Adrenal gland (tissue), 12 donors: ENCODE data around the gene PGAP2. TPM values are rescaled to one million over a fixed set of nuclear protein-coding genes. Genes with fewer than 3 reads are reported as not detected.
A peak's percentile ranks its signal among the peaks of the same experiment; 100 is the strongest.

ENCODE experiments used
- DNase-seq, 7 donors: peaks; one replicate each; pipeline ENCODE4 v3.0.0-alpha.2; 2019 to 2020
- H3K27ac ChIP-seq, 5 donors: fragments of 200-600 bp; sonication (generic) in 4 of 5; 1 replicate in 3 of 5; 2 replicates in 2 of 5; pipeline versions ENCODE4 v1.5.1 to v1.8.0; 2016 to 2020; ENCODE audit warnings: mild to moderate bottlenecking in 1 of 5
- H3K27me3 ChIP-seq: fragments of 200-600 bp; 2 replicates; pipeline ENCODE4 v1.8.0; 2021
- H3K36me3 ChIP-seq, 2 donors: fragments of 200-600 bp; replicated peaks in 1 of 2; 1 replicate in 1 of 2; 2 replicates in 1 of 2; pipeline versions ENCODE4 v1.5.1 to v1.8.0; 2018 to 2022
- H3K4me1 ChIP-seq, 2 donors: fragments of 200-600 bp; replicated peaks in 1 of 2; 1 replicate in 1 of 2; 2 replicates in 1 of 2; pipeline versions ENCODE4 v1.5.1 to v1.8.0; 2018 to 2021
- H3K4me3 ChIP-seq, 4 donors: fragments of 200-600 bp; sonication (generic) in 3 of 4; one replicate each; pipeline ENCODE4 v1.5.1; 2016 to 2018
- H3K9me3 ChIP-seq, 3 donors: fragments of 200-600 bp; sonication (generic) in 1 of 3; replicated peaks in 1 of 3; 1 replicate in 2 of 3; 2 replicates in 1 of 3; pipeline versions ENCODE4 v1.5.1 to v1.8.0; 2016 to 2021
- CTCF ChIP-seq, 6 experiments: fragments of 450-650 bp in 4 of 6; fragments of 200-600 bp in 2 of 6; sonication (generic) in 1 of 6; IDR thresholded peaks; 1 replicate in 5 of 6; 2 replicates in 1 of 6; pipeline versions ENCODE4 v1.5.1 to v1.8.0; 2016 to 2021; ENCODE audit warnings: antibody characterized with exemption in 6 of 6, mild to moderate bottlenecking in 2 of 6, moderate library complexity in 1 of 6
- POLR2A ChIP-seq, 2 donors: fragments of 450-650 bp; IDR thresholded peaks; one replicate each; pipeline ENCODE4 v1.6.1; 2017; ENCODE audit warnings: antibody characterized with exemption in 2 of 2, mild to moderate bottlenecking in 2 of 2, moderate library complexity in 1 of 2
- WGBS, 4 donors: extraction: QIAGEN DNeasy Blood & Tissue Kit in 2 of 4; methylation state at CpG; one replicate each; pipeline versions ENCODE4 v1.1.5 to v1.1.7; 2013 to 2017; 5-methylcytosine and 5-hydroxymethylcytosine counted together
- intact Hi-C, 2 donors: fragments of 100-400 bp; cut with DNase I; formaldehyde crosslinking; loops; one replicate each; pipeline versions ENCODE4 v1.14.1 to v1.15.0; 2022 to 2023
- polyA plus RNA-seq, 3 donors: library from polyadenylated mRNA; stranded (reverse); fragments of 200-250 nt in 2 of 3; fragments of 350-450 nt in 1 of 3; fragmentation: Illumina TruSeq in 1 of 3; extraction: RNeasy Lipid Tissue Mini Kit (QIAGEN cat#74804) in 1 of 3; gene quantifications; one replicate each; pipeline ENCODE4 v1.2.3, GENCODE V29; 2013 to 2014
- total RNA-seq, 9 donors: library from RNA; depleted of rRNA in 4 of 9; stranded (reverse); fragments of >200 nt in 4 of 9; fragments of 120-200 nt in 1 of 9; fragmentation: NEBNext Ultra II Directional in 1 of 9; extraction: Animal tissue kit (Norgen Biotek cat#: 25700) in 1 of 9; gene quantifications; one replicate each; pipeline versions ENCODE4 v1.1.0 to v1.2.4, GENCODE V29; 2013 to 2023
- donor health status: healthy with polysubstance abuse.
- donor health status: Bipolar disorder and iron deficiency.
- donor health status: DM: yes; HTN: yes; CAD: no.
- donor health status: DM: no; HTN: no; CAD: no.
- donor health status: DM: no; HTN: no; CAD: no.
- donor health status: DM: yes; HTN: yes; CAD: no.

The PGAP2 gene
- total and polyA plus RNA-seq, 12 donors, result 4.6 to 44.0 (median 19.9) TPM

GRCh38 chr11:3849297-3849874 is 41.0 kb downstream of the PGAP2 start:
- peak; percentile 48 to 79 (median 70) for TF ChIP-seq CTCF (IDR thresholded peaks at IDR 0.05)
- TF ChIP-seq POLR2A (IDR thresholded peaks at IDR 0.05), result no peak
- 56 to 61% (median 58%) methylated on average over 10 of the region's 10 CpGs for WGBS, 4 donors
- H3K36me3 ChIP-seq, result no peaks in the 10 kb centered on the region
- no peaks in the 10 kb centered on the region for H3K27me3 ChIP-seq
- intact Hi-C loops, result no loop called here
- no peaks in the 10 kb centered on the region for H3K9me3 ChIP-seq
- DNase-seq, result peak in 2 of 7 donors; percentile 51 to 60
- H3K27ac ChIP-seq, result no peak overlapping the region
- no peak overlapping the region for H3K4me3 ChIP-seq
- peaks cover 0 to 7% of the 10 kb centered on the region in 2 donors for H3K4me1 ChIP-seq

GRCh38 chr11:3853545-3853842 is 45.1 kb downstream of the PGAP2 start:
- 92 to 100% (median 98%) methylated on average over 1 of the region's 1 CpG for WGBS, 4 donors
- no peaks in the 10 kb centered on the region for H3K36me3 ChIP-seq
- H3K27me3 ChIP-seq, result no peaks in the 10 kb centered on the region
- intact Hi-C loops, result loop anchor here in 1 of 2 donors (5.0 kb wide), 1 partner anchor 219 kb away; no protein-coding TSS in a partner anchor
- no peak for TF ChIP-seq POLR2A (IDR thresholded peaks at IDR 0.05)
- no peak for DNase-seq
- no peaks in the 10 kb centered on the region for H3K9me3 ChIP-seq
- peak overlapping the region in 1 of 5 donors; percentile 100 for H3K27ac ChIP-seq
- peaks cover 16 to 34% of the 10 kb centered on the region in 2 donors for H3K4me1 ChIP-seq
- no peak overlapping the region for H3K4me3 ChIP-seq

GRCh38 chr11:3853899-3854659 is 45.7 kb downstream of the PGAP2 start:
- H3K4me3 ChIP-seq, result peak overlapping the region in 1 of 4 donors; percentile 98
- no peaks in the 10 kb centered on the region for H3K27me3 ChIP-seq
- peaks cover 19 to 40% of the 10 kb centered on the region in 2 donors for H3K4me1 ChIP-seq
- WGBS, 4 donors, result 53 to 69% (median 63%) methylated on average over 10 to 11 of the region's 11 CpGs
- peak in 6 of 7 donors; percentile 31 to 62 (median 42) for DNase-seq
- intact Hi-C loops, result loop anchor here in 1 of 2 donors (5.0 kb wide), 1 partner anchor 218 kb away; no protein-coding TSS in a partner anchor
- no peaks in the 10 kb centered on the region for H3K9me3 ChIP-seq
- H3K36me3 ChIP-seq, result no peaks in the 10 kb centered on the region
- TF ChIP-seq POLR2A (IDR thresholded peaks at IDR 0.05), result no peak
- peak overlapping the region in 4 of 5 donors; percentile 9 to 100 (median 94) for H3K27ac ChIP-seq

- Histone ChIP-seq H3K27me3 (no peaks in the 10 kb centered on the region), H3K36me3 (no peaks in the 10 kb centered on the region), H3K27ac (peak overlapping the region in 4 of 5 donors; percentile 9 to 100 (median 94)), H3K4me3 (peak overlapping the region in 1 of 4 donors; percentile 98), H3K9me3 (no peaks in the 10 kb centered on the region), H3K4me1 (peaks cover 24 to 45% of the 10 kb centered on the region in 2 donors)
- no peak for DNase-seq
- no peak for TF ChIP-seq POLR2A (IDR thresholded peaks at IDR 0.05)
- no peak for TF ChIP-seq CTCF (IDR thresholded peaks at IDR 0.05)
- 15 to 23% (median 21%) methylated on average over 7 of the region's 7 CpGs for WGBS, 4 donors
- intact Hi-C loops, result loop anchor here in 1 of 2 donors (5.0 kb wide), 1 partner anchor 218 kb away; no protein-coding TSS in a partner anchor
Measured at GRCh38 chr11:3854660-3854976, 46.3 kb downstream of the PGAP2 start.

- H3K27ac ChIP-seq, result peak within 1 kb of the TSS; percentile 92 to 100 (median 95)
- intact Hi-C loops, result loop anchor here (5.0 kb wide), 1 partner anchor 217 kb away; no protein-coding TSS in a partner anchor
Measured at GRCh38 chr11:3854977-3855807, 46.8 kb downstream of the PGAP2 start, which contains the start of gene STIM1. TSS of gene STIM1 (plus strand) at chr11:3855664. CDS start at chr11:3856271, 607 bp downstream.

More at GRCh38 chr11:3854977-3855807, 46.8 kb downstream of the PGAP2 start, which contains the start of gene STIM1:
- H3K4me3 ChIP-seq, result peak within 1 kb of the TSS; percentile 83 to 98 (median 94)
- H3K9me3 ChIP-seq, result no peaks in the 10 kb centered on the region
- no peaks in the 10 kb centered on the region for H3K27me3 ChIP-seq
- TF ChIP-seq CTCF (IDR thresholded peaks at IDR 0.05), result peak; percentile 96 to 99 (median 98)
- TF ChIP-seq POLR2A (IDR thresholded peaks at IDR 0.05), result peak; percentile 48 to 65
- no peaks in the 10 kb centered on the region for H3K36me3 ChIP-seq
- peak; percentile 92 to 97 (median 94) for DNase-seq
- H3K4me1 ChIP-seq, result peaks cover 30 to 51% of the 10 kb centered on the region in 2 donors
- 0 to 1% (median 0%) methylated on average over 5 to 87 of the region's 87 CpGs for WGBS, 4 donors
